ENCODE measurements around the gene TFIP11.

The TFIP11 gene

GRCh38 chr22:26554956-26555355 is 42.7 kb upstream of the TFIP11 start:
- in situ Hi-C loops (cut with HindIII; ENCODE audit: low sequenced_read_pairs), result no loop called here
- no peak for TF ChIP-seq CTCF (IDR thresholded peaks at IDR 0.05; ENCODE audit: low read depth, low read length, missing control alignments)
- no peak for DNase-seq (ENCODE audit: low read depth)
- no peak overlapping the region for H3K4me3 ChIP-seq (ENCODE audit: low read depth, low read length)

GRCh38 chr22:26553056-26553752 is 40.9 kb upstream of the TFIP11 start:
- peak; percentile 71 for DNase-seq (ENCODE audit: low read depth)
- H3K4me3 ChIP-seq (ENCODE audit: low read depth, low read length), result no peak overlapping the region
- in situ Hi-C loops (cut with HindIII; ENCODE audit: low sequenced_read_pairs), result no loop called here
- no peak for TF ChIP-seq CTCF (IDR thresholded peaks at IDR 0.05; ENCODE audit: low read depth, low read length, missing control alignments)

- DNase-seq (ENCODE audit: low read depth), result no peak
- H3K4me3 ChIP-seq (ENCODE audit: low read depth, low read length), result no peak overlapping the region
- no peak for TF ChIP-seq CTCF (IDR thresholded peaks at IDR 0.05; ENCODE audit: low read depth, low read length, missing control alignments)
- in situ Hi-C loops (cut with HindIII; ENCODE audit: low sequenced_read_pairs), result no loop called here
These were observed 40.2 kb upstream of the TFIP11 start for GRCh38 chr22:26552466-26552865.

- in situ Hi-C loops (cut with HindIII; ENCODE audit: low sequenced_read_pairs), result no loop called here
- no peak overlapping the region for H3K4me3 ChIP-seq (ENCODE audit: low read depth, low read length)
- TF ChIP-seq CTCF (IDR thresholded peaks at IDR 0.05; ENCODE audit: low read depth, low read length, missing control alignments), result no peak
- DNase-seq (ENCODE audit: low read depth), result no peak
These were observed 39.3 kb upstream of the TFIP11 start for GRCh38 chr22:26551568-26551967.

GRCh38 chr22:26550498-26551033 is 38.3 kb upstream of the TFIP11 start:
- peak; percentile 96 for DNase-seq (ENCODE audit: low read depth)
- no peak for TF ChIP-seq CTCF (IDR thresholded peaks at IDR 0.05; ENCODE audit: low read depth, low read length, missing control alignments)
- in situ Hi-C loops (cut with HindIII; ENCODE audit: low sequenced_read_pairs), result no loop called here
- no peak overlapping the region for H3K4me3 ChIP-seq (ENCODE audit: low read depth, low read length)

- DNase-seq (ENCODE audit: low read depth), result no peak
- in situ Hi-C loops (cut with HindIII; ENCODE audit: low sequenced_read_pairs), result no loop called here
- TF ChIP-seq CTCF (IDR thresholded peaks at IDR 0.05; ENCODE audit: low read depth, low read length, missing control alignments), result no peak
- no peak overlapping the region for H3K4me3 ChIP-seq (ENCODE audit: low read depth, low read length)
These were observed 37.7 kb upstream of the TFIP11 start for GRCh38 chr22:26549902-26550497.

All from astrocyte of the cerebellum (primary cell).